RWPE1 (cell line): ENCODE data around the gene ST6GALNAC3.

Source experiments
- CTCF ChIA-PET: fragments of 350-600 bp; sonication (Branson Sonifier 250); formaldehyde crosslinking; extraction: SDS; loops from one replicate; lab custom pipeline; 2021; lab: Yijun Ruan, JAX
- POLR2A ChIA-PET: fragments of 400-600 bp; formaldehyde crosslinking; extraction: SDS; loops from one replicate; lab custom pipeline; 2020; ENCODE audit warnings: antibody characterized with exemption; ENCODE audit not compliant: low non-redundant PET; lab: Yijun Ruan, JAX
- DNase-seq: peaks from one replicate; pipeline ENCODE4 v3.0.0; 2012; ENCODE audit warnings: low spot score
- H3K27ac ChIP-seq: fragments of 450-650 bp; 2 replicates; pipeline ENCODE4 v1.5.1; 2017
- TF ChIP-seq, protein P1 (sequence below): fragments of 450-650 bp; conservative IDR thresholded peaks from 2 replicates; pipeline ENCODE4 v1.5.1; 2017; ENCODE audit warnings: low read depth, mild to moderate bottlenecking

The ST6GALNAC3 gene

DNA sequence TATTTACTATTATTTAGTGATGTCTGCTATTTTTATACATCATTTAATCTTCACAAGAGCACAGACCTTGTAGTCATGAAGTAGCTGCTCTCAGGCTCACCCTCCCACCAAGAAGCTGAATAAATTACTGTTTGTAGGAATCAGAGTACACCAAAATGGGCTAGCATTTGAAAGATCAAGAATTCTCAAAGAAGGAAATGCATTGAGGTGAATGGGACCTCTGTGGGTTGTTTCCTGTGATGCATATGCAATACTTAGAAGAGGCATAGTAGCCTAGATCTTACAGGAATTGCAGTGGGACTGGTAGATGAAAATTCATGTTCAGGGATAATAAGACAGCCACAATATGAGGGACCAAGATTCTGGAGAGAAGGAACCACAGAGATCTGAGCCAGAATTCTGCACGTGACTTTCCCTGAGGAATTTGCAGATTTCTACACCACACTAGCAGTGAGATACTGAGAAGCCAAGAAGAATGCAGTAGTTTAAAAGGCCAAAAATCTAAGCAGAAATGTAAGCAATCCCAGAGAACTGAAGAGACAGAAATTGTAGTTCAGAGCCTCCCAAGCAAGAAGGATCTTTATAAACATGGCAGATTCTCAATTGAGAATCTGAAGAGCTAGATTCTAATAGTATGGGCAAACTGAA is 307.0 kb downstream of the ST6GALNAC3 start:
- POLR2A ChIA-PET: no interaction called here
- TF ChIP-seq, protein P1, sequence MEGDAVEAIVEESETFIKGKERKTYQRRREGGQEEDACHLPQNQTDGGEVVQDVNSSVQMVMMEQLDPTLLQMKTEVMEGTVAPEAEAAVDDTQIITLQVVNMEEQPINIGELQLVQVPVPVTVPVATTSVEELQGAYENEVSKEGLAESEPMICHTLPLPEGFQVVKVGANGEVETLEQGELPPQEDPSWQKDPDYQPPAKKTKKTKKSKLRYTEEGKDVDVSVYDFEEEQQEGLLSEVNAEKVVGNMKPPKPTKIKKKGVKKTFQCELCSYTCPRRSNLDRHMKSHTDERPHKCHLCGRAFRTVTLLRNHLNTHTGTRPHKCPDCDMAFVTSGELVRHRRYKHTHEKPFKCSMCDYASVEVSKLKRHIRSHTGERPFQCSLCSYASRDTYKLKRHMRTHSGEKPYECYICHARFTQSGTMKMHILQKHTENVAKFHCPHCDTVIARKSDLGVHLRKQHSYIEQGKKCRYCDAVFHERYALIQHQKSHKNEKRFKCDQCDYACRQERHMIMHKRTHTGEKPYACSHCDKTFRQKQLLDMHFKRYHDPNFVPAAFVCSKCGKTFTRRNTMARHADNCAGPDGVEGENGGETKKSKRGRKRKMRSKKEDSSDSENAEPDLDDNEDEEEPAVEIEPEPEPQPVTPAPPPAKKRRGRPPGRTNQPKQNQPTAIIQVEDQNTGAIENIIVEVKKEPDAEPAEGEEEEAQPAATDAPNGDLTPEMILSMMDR: no peak
- no peak overlapping the region for H3K27ac ChIP-seq
- DNase-seq: no peak
- CTCF ChIA-PET: no interaction called here

- TF ChIP-seq, protein P1: no peak
- DNase-seq: no peak
- ChIA-PET POLR2A (no interaction called here), CTCF (no interaction called here)
- H3K27ac ChIP-seq: no peak overlapping the region
Measured at GRCh38 chr1:76388261-76388660, 313.7 kb downstream of the ST6GALNAC3 start.

- ChIA-PET CTCF (no interaction called here), POLR2A (no interaction called here)
- no peak overlapping the region for H3K27ac ChIP-seq
- TF ChIP-seq, protein P1: no peak
- DNase-seq: no peak
Measured at GRCh38 chr1:76390456-76390855, 315.9 kb downstream of the ST6GALNAC3 start.

- TF ChIP-seq, protein P1: no peak
- no peak for DNase-seq
- no peak overlapping the region for H3K27ac ChIP-seq
- CTCF ChIA-PET: no interaction called here
- POLR2A ChIA-PET: no interaction called here
Measured at GRCh38 chr1:76395059-76395458, 320.5 kb downstream of the ST6GALNAC3 start.

GRCh38 chr1:76402128-76402527 is 327.6 kb downstream of the ST6GALNAC3 start:
- DNase-seq: no peak
- ChIA-PET POLR2A (no interaction called here), CTCF (no interaction called here)
- no peak overlapping the region for H3K27ac ChIP-seq
- TF ChIP-seq, protein P1: no peak

DNA sequence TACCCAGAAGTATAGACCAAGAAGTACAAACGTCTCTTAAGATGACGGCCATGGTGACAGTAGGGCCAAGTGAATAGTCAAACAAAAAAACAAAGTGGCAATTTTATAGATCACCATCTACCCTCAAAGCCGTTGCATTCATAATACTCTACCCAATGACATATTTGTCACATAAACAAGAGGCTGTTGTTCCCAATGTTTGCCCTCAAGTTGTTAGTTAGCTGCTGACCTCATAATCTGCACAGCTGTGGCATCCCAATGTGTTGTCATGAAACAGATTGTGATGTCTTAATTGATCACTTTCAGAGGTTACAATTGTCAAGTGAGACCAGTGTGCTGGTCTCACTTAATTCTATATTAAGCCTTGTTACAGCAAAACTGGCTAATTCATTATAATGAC is 333.8 kb downstream of the ST6GALNAC3 start:
- CTCF ChIA-PET: interaction anchor here (0.6 kb wide), 1 partner anchor 102 kb away, joined by 4 read pairs; no protein-coding TSS in a partner anchor
- TF ChIP-seq, protein P1: no peak
- POLR2A ChIA-PET: no interaction called here
- no peak overlapping the region for H3K27ac ChIP-seq
- no peak for DNase-seq
